Measurements from ENCODE around the gene KCNK5. TPM values are rescaled to one million over a fixed set of nuclear protein-coding genes. Genes with fewer than 3 reads are reported as not detected.
A peak's percentile ranks its signal among the peaks of the same experiment; 100 is the strongest.

Gene KCNK5
- total and polyA plus RNA-seq, 9 of the 15 experiments (the other 6 are each of a cell fraction or from before 2014, with no cell fraction given) = 1.5 to 45.8 (median 25.8) TPM

GRCh38 chr6:39266375-39266774 lies 37.1 kb upstream of the KCNK5 start (continued):
- TF ChIP-seq, protein P1, sequence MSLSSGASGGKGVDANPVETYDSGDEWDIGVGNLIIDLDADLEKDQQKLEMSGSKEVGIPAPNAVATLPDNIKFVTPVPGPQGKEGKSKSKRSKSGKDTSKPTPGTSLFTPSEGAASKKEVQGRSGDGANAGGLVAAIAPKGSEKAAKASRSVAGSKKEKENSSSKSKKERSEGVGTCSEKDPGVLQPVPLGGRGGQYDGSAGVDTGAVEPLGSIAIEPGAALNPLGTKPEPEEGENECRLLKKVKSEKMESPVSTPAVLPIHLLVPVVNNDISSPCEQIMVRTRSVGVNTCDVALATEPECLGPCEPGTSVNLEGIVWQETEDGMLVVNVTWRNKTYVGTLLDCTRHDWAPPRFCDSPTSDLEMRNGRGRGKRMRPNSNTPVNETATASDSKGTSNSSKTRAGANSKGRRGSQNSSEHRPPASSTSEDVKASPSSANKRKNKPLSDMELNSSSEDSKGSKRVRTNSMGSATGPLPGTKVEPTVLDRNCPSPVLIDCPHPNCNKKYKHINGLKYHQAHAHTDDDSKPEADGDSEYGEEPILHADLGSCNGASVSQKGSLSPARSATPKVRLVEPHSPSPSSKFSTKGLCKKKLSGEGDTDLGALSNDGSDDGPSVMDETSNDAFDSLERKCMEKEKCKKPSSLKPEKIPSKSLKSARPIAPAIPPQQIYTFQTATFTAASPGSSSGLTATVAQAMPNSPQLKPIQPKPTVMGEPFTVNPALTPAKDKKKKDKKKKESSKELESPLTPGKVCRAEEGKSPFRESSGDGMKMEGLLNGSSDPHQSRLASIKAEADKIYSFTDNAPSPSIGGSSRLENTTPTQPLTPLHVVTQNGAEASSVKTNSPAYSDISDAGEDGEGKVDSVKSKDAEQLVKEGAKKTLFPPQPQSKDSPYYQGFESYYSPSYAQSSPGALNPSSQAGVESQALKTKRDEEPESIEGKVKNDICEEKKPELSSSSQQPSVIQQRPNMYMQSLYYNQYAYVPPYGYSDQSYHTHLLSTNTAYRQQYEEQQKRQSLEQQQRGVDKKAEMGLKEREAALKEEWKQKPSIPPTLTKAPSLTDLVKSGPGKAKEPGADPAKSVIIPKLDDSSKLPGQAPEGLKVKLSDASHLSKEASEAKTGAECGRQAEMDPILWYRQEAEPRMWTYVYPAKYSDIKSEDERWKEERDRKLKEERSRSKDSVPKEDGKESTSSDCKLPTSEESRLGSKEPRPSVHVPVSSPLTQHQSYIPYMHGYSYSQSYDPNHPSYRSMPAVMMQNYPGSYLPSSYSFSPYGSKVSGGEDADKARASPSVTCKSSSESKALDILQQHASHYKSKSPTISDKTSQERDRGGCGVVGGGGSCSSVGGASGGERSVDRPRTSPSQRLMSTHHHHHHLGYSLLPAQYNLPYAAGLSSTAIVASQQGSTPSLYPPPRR (CRISPR knock-in tag; IDR thresholded peaks at IDR 0.05; ENCODE audit: borderline replicate concordance) = no peak
- no peak for TF ChIP-seq CBX2 (IDR thresholded peaks at IDR 0.05; ENCODE audit: insufficient read depth, low read length, poor library complexity, severe bottlenecking)

GRCh38 chr6:39263303-39264037 lies 34.2 kb upstream of the KCNK5 start:
- Histone ChIP-seq H3K36me3 (ENCODE audit: control insufficient read depth, insufficient read depth, low read length) (no peaks in the 10 kb centered on the region), H3K9ac (ENCODE audit: insufficient read depth in 1 of 2, low read depth in 2 of 2, low read length in 2 of 2) (no peak overlapping the region), H3K4me1 (replicated peaks in 1 of 2; ENCODE audit: control insufficient read depth in 2 of 2, insufficient read depth in 2 of 2, low read length in 2 of 2) (no peaks in the 10 kb centered on the region), H4K20me1 (replicated peaks; ENCODE audit: control insufficient read depth, insufficient read depth, low read length) (no peaks in the 10 kb centered on the region), H3K79me2 (ENCODE audit: control insufficient read depth, insufficient read depth, low read length) (no peaks in the 10 kb centered on the region), H3K9me1 (ENCODE audit: control insufficient read depth, insufficient read depth, low read length) (no peaks in the 10 kb centered on the region), H3K27ac (ENCODE audit: extremely low read depth, low read depth, low read length) (no peak overlapping the region), H3K4me3 (no peak overlapping the region), H2AFZ (ENCODE audit: low read depth, low read length) (no peak overlapping the region), H3K27me3 (ENCODE audit: control insufficient read depth in 2 of 2, insufficient read depth in 2 of 2, low read length in 2 of 2) (peaks cover 46 to 51% of the 10 kb centered on the region in 2 experiments), H3K4me2 (ENCODE audit: insufficient read depth, low read length) (no peak overlapping the region), H3K9me3 (replicated peaks; ENCODE audit: control insufficient read depth, insufficient read depth, low read depth, low read length) (no peaks in the 10 kb centered on the region)
- intact Hi-C loops (cut with micrococcal nuclease) (no loop called here), in situ Hi-C loops (cut with MboI) (no loop called here)
- ATAC-seq (no peak), FAIRE-seq (peak; percentile 23), DNase-seq (ENCODE audit: extremely low read depth in 1 of 4, low spot score in 3 of 4) (no peak)
- 20% methylated on average over 5 of the region's 5 CpGs for WGBS (ENCODE audit: insufficient coverage, low coverage, missing lambda C conversion rate)
- ChIA-PET POLR2A (interaction anchor here (1.5 kb wide), 1 partner anchor 8 kb away, joined by 4 read pairs; no protein-coding TSS in a partner anchor), CTCF (ENCODE audit: low intra/inter-chr PET ratio) (no interaction called here)
- BruUV-seq (replicated peaks) = no TSS peak
- TF ChIP-seq CEBPB (tag; IDR thresholded peaks at IDR 0.05) = peak; percentile 77
- TF ChIP-seq MTA3 (IDR thresholded peaks at IDR 0.05; ENCODE audit: borderline replicate concordance) = no peak
- no peak for TF ChIP-seq ZKSCAN8 (CRISPR knock-in tag; IDR thresholded peaks at IDR 0.05)
- no peak for TF ChIP-seq CEBPG (CRISPR knock-in tag; IDR thresholded peaks at IDR 0.05)
- TF ChIP-seq CEBPG (tag; conservative IDR thresholded peaks at IDR 0.05 in 1 of 2, IDR thresholded peaks at IDR 0.05 in 1 of 2) = peak in 1 of 2 experiments; percentile 45; a peak in 1 of 4 replicates
- TF ChIP-seq TRIM25 (IDR thresholded peaks at IDR 0.05; ENCODE audit: borderline replicate concordance) = no peak
- no peak for TF ChIP-seq ZNF778 (CRISPR knock-in tag; IDR thresholded peaks at IDR 0.05)
